T-helper 1 cell treated with Interleukin-12 subunit alpha and Interleukin-12 subunit beta and Interleukin-4 antibody, amounts not matched to agents 30 ng/mL and 1 ng/mL, for 36 hours (primary cell): ENCODE data around the gene RPL29. TPM values are rescaled to one million over a fixed set of nuclear protein-coding genes. Genes with fewer than 3 reads are reported as not detected.

Experiments used
- intact Hi-C: fragments of 100-400 bp; cut with micrococcal nuclease; formaldehyde crosslinking; loops from one replicate; pipeline ENCODE4 v1.15.1; 2024
- total RNA-seq: library from RNA; stranded (reverse); gene quantifications from 2 replicates; pipeline ENCODE4 v1.2.3, GENCODE V29; 2022

The RPL29 gene
- total RNA-seq, 1 donor from 2014 or later: 1,243 TPM

DNA sequence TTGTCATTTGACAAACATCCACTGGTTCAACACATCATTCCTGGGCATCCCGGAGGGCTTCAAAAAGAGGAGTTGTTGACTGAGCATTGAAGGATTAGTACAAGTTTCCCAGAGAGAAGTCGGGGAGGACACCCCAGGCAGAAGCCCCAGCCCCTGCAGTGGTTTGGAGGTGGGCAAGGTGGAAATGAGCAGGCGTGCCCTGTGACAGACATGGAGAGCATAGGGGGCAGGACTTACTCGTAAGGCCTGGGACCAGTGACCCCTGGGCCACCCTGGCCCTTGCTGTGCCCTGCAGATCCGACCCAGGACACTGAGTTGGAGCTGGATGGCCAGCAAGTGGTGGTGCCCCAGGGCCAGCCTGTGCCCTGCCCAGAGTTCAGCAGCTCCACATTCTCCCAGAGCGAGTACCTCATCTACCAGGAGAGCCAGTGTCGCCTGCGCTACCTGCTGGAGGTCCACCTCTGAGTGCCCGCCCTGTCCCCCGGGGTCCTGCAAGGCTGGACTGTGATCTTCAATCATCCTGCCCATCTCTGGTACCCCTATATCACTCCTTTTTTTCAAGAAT lies 47.6 kb downstream of the RPL29 start:
- intact Hi-C loops: loop anchor here (10.0 kb wide), 1 partner anchor 1333 kb away; the partner anchor contains the start of genes CISH and MAPKAPK3

DNA sequence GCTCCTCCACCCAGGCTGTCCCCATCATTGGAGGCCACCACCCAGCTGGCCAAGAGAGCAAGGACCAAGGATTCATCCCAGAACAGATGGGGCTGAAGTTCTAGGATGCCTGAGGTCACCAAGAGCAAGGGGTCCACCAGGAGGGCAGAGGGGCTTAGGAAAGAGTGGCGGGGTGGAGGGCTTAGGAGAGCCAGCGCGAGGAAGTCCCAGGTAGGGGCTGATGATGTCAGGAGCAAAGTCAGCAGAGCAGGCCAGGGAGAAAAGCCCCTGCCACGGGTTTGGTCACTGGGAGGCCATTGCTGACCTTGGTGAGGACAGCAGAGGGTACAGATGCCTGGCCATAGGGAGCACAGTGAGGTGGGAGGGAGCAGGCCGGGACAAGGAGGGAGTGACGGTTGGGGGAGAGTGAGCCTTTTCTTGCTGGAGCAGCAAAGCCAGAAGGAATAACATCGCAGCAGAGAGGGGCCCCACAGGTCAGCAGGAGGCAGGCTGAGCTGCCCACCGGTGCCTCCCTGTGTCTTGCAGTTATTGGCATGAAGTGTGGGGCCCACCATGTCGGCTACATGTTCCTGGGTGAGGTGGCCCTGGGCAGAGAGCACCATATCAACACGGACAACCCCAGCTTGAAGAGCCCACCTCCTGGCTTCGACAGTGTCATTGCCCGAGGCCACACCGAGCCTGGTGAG lies 48.3 kb downstream of the RPL29 start:
- intact Hi-C loops: loop anchor here (10.0 kb wide), 1 partner anchor 1333 kb away; the partner anchor contains the start of genes CISH and MAPKAPK3

DNA sequence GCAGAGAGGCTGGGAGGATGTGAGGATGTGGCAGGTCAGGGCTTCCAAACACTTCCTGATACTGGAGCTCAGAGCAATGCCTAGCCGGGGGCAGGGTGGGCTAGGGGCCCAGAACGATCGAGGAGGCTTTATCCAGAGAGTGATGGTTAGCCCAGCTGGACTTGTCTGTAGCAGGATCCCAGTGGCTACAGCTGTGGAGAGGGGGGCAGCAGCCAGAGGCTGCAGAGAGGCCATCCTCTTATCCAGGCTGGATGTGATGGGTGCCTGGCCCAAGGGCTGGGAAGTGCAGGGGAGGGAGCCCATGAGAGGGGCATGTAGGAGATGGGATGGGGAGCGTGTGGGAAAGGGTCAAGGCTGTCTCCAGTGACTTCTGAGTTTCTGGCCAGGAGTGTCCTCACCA lies 48.9 kb downstream of the RPL29 start:
- intact Hi-C loops: loop anchor here (10.0 kb wide), 1 partner anchor 1332 kb away; the partner anchor contains the start of genes CISH and MAPKAPK3

DNA sequence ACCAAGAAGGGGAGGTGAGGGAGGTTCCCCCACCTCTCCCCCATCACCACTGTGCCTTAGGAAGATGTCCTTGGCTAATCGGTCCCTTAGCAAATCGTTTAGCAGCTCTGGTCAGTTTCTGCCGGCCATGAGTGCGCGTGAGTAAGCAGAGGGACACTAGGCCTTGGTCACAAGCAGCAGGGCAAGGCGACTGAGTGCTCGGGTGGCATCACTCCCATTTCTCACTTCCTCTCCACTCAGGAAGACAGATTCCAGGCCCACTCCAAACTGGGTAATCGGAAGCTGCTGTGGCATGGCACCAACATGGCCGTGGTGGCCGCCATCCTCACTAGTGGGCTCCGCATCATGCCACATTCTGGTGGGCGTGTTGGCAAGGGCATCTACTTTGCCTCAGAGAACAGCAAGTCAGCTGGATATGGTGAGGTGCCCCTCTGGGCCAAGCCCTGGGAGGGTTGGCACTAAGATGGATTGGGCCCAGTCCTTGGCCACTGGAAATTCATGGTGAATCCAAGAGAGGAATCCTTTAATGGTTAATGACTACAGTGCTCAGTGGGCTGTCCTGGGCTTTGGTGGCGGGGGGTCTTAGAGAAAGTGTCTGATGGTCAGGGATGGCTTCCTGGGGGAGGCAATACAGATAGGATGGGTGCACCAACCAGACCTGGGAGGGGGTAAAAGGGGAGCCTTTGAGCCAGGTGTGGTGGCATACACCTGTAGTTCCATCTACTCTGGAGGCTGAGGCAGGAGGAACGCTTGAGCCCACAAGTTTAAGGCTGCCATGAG lies 49.6 kb downstream of the RPL29 start:
- intact Hi-C loops: loop anchor here (10.0 kb wide), 1 partner anchor 1331 kb away; the partner anchor contains the start of genes CISH and MAPKAPK3

DNA sequence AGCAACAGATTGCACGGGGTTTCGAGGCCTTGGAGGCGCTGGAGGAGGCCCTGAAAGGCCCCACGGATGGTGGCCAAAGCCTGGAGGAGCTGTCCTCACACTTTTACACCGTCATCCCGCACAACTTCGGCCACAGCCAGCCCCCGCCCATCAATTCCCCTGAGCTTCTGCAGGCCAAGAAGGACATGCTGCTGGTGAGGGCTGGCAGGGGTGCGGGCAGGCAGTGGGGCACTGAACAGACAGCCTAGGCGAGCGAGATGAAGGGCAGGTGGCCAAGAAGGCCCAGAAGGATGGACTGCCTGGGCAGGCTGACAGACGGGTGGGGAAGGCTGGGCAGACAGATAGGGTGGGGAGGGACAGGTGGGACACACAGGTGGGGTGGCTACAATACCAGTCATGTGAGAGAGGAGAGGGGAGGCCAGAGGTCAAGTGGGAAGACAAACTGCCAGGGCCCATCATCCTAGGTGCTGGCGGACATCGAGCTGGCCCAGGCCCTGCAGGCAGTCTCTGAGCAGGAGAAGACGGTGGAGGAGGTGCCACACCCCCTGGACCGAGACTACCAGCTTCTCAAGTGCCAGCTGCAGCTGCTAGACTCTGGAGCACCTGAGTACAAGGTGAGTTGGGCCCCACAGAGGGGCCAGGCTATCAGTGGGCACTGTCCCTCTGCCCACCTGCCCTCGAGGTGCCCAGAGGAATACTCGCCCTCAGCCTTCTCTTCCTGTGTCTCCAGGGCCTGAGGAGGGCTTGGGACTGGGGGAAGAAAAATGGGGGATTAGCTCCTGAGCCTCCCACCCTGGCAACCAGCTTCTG lies 50.5 kb downstream of the RPL29 start:
- intact Hi-C loops: loop anchor here (10.0 kb wide), 1 partner anchor 1330 kb away; the partner anchor contains the start of genes CISH and MAPKAPK3

DNA sequence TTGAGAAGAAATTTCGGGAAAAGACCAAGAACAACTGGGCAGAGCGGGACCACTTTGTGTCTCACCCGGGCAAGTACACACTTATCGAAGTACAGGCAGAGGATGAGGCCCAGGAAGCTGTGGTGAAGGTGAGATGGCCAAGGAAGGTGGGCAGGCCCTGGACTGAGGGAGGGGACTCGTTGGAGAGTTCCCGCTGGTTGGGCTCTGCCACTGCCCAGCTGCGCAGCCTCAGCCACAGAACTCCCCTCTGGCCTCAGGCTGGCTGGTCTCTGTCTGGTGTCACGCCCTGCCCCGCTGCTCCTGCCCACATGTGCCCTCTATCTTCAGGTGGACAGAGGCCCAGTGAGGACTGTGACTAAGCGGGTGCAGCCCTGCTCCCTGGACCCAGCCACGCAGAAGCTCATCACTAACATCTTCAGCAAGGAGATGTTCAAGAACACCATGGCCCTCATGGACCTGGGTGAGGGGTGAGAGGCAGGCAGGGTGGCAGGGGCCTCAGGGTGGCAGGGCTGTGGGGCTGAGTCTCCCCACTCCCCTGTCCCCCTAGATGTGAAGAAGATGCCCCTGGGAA lies 51.2 kb downstream of the RPL29 start:
- intact Hi-C loops: loop anchor here (5.0 to 10.0 kb wide), 4 partner anchors 333 to 1592 kb away; partner anchors contain the start of genes CISH, CYB561D2, MAPKAPK3 and NISCH

Other genes with a start within 250 kb of the RPL29 start
- gene IQCF6, start 216.7 kb downstream of the RPL29 start, total RNA-seq: not detected in 2 replicates
- not detected in 2 replicates for gene IQCF2, start 134.3 kb downstream of the RPL29 start, total RNA-seq
- not detected in 2 replicates for gene IQCF5, start 120.3 kb downstream of the RPL29 start, total RNA-seq
- gene IQCF1, start 92.5 kb downstream of the RPL29 start, total RNA-seq: not detected in 2 replicates
- 37.5 and 37.7 TPM in 2 replicates for gene RRP9, start 54.0 kb downstream of the RPL29 start, total RNA-seq
- gene PARP3, start 53.5 kb downstream of the RPL29 start, total RNA-seq: 14.0 and 18.8 TPM in 2 replicates
- not detected in 2 replicates for gene GPR62, start 40.5 kb downstream of the RPL29 start, total RNA-seq
- 22.3 and 23.6 TPM in 2 replicates for gene PCBP4, start 28.4 kb downstream of the RPL29 start, total RNA-seq
- gene ABHD14B, start 21.8 kb downstream of the RPL29 start, total RNA-seq: 33.0 and 34.3 TPM in 2 replicates
- gene ABHD14A, start 20.8 kb downstream of the RPL29 start, total RNA-seq: 10.5 and 11.5 TPM in 2 replicates
- gene ACY1, start 12.4 kb downstream of the RPL29 start, total RNA-seq: 21.2 and 23.1 TPM in 2 replicates
- 40.7 and 41.2 TPM in 2 replicates for gene DUSP7, start 60.7 kb upstream of the RPL29 start, total RNA-seq
- 16.8 and 19.6 TPM in 2 replicates for gene POC1A, start 158.5 kb upstream of the RPL29 start, total RNA-seq
- 78.5 and 81.4 TPM in 2 replicates for gene ALAS1, start 202.3 kb upstream of the RPL29 start, total RNA-seq
- gene TLR9, start 229.8 kb upstream of the RPL29 start, total RNA-seq: 0.34 and 0.49 TPM in 2 replicates
- 117 and 132 TPM in 2 replicates for gene TWF2, start 243.3 kb upstream of the RPL29 start, total RNA-seq
- gene PPM1M, start 249.9 kb upstream of the RPL29 start, total RNA-seq: 82.2 and 84.9 TPM in 2 replicates